Heart right ventricle (tissue), 16 donors: ENCODE measurements around the gene FOXE3. TPM values are rescaled to one million over a fixed set of nuclear protein-coding genes. Genes with fewer than 3 reads are reported as not detected.
A peak's percentile ranks its signal among the peaks of the same experiment; 100 is the strongest.

ENCODE experiments used
- ATAC-seq, 8 donors: fragments of 200-7000 bp; cut with Tn5 transposase; one replicate each; pipeline ENCODE4 v1.9.1; 2020; ENCODE audit warnings: mild to moderate bottlenecking in 8 of 8, moderate library complexity in 8 of 8, moderate number of reproducible peaks in 1 of 8
- DNase-seq, 2 donors: peaks; one replicate each; pipeline ENCODE4 v3.0.0-alpha.2; 2020
- H3K27ac ChIP-seq, 10 donors: fragments of 200-600 bp; sonication (generic) in 2 of 10; one replicate each; pipeline versions ENCODE4 v1.5.0 to v1.8.0; 2020 to 2022; ENCODE audit warnings: mild to moderate bottlenecking in 3 of 10
- H3K27me3 ChIP-seq, 7 donors: fragments of 200-600 bp; one replicate each; pipeline ENCODE4 v1.8.0; 2021 to 2022; ENCODE audit warnings: mild to moderate bottlenecking in 2 of 7
- H3K36me3 ChIP-seq, 9 donors: fragments of 200-600 bp; sonication (generic) in 1 of 9; one replicate each; pipeline versions ENCODE4 v1.5.0 to v1.8.0; 2020 to 2022; ENCODE audit warnings: mild to moderate bottlenecking in 2 of 9
- H3K4me1 ChIP-seq, 9 donors: fragments of 200-600 bp; sonication (generic) in 1 of 9; one replicate each; pipeline versions ENCODE4 v1.5.0 to v1.8.0; 2020 to 2022; ENCODE audit warnings: mild to moderate bottlenecking in 4 of 9
- H3K4me3 ChIP-seq, 10 donors: fragments of 200-600 bp; sonication (generic) in 2 of 10; one replicate each; pipeline versions ENCODE4 v1.5.0 to v1.8.0; 2020 to 2022; ENCODE audit warnings: mild to moderate bottlenecking in 7 of 10, moderate library complexity in 2 of 10
- H3K9me3 ChIP-seq, 11 donors: fragments of 200-600 bp in 10 of 11; sonication (generic) in 2 of 11; one replicate each; pipeline versions ENCODE4 v1.5.0 to v1.8.0; 2013 to 2022; ENCODE audit warnings: mild to moderate bottlenecking in 2 of 11, control low read depth in 1 of 11, moderate library complexity in 1 of 11
- CTCF ChIP-seq, 9 donors: fragments of 200-600 bp; sonication (generic) in 2 of 9; IDR thresholded peaks; one replicate each; pipeline versions ENCODE4 v1.5.0 to v1.8.0; 2021 to 2022; ENCODE audit warnings: antibody characterized with exemption in 9 of 9, mild to moderate bottlenecking in 5 of 9, moderate library complexity in 1 of 9
- WGBS, 2 donors: extraction: QIAGEN DNeasy Blood & Tissue Kit; methylation state at CpG; one replicate each; pipeline ENCODE4 v1.1.7; 2013; ENCODE audit warnings: inconsistent platforms in 1 of 2; 5-methylcytosine and 5-hydroxymethylcytosine counted together
- intact Hi-C, 10 donors: fragments of 100-400 bp; cut with DNase I; formaldehyde crosslinking; loops; one replicate each; pipeline versions ENCODE4 v1.11.1 to v1.14.2; 2022
- polyA plus RNA-seq, 2 donors: library from polyadenylated mRNA; stranded (reverse); fragments of 200-250 nt; gene quantifications; one replicate each; pipeline ENCODE4 v1.2.3, GENCODE V29; 2013
- total RNA-seq, 10 donors: library from RNA; stranded (reverse); fragmentation: NEBNext Ultra II Directional in 3 of 10; extraction: Animal tissue kit (Norgen Biotek cat#: 25700) in 3 of 10; gene quantifications; one replicate each; pipeline versions ENCODE4 v1.2.1 to v1.2.4, GENCODE V29; 2021 to 2023
- donor health status: Arrhythmogenic right ventricular cardiomyopathy.
- donor health status: ischemic (EF 13 %, LVEDD 7.1; RV severe dilation, severe dysfunction).
- donor health status: healthy with polysubstance abuse.
- donor health status: DM: no; HTN: yes; CAD: no.
- donor health status: DM: no; HTN: no; CAD: no.
- donor health status: ischemic (EF 25% LVEDD 6.9; RV normal size, moderate dysfunction).
- donor health status: ischemic (EF 25% LVEDD 5.7; RV mildly dilated, moderate dysfunction).
- donor health status: healthy.
- donor health status: DM: yes; HTN: yes; CAD: no.
- donor health status: Ischemic cardiomyopathy.
- donor health status: ischemic (EF 35%, LVEDD 5.7; RV mildly dilated, moderate dysfunction).
- donor health status: nonischemic (EF 11% LVEDD 7.7; RV severe dilation, severe dysfunction).
- donor health status: DM: yes; HTN: yes; CAD: no.
- donor health status: PGD.
- donor health status: ischemic (EF 29% LVEDD 5.4; RV normal size, mild dysfunction).
- donor health status: nonischemic (EF 23%, LVEDD 6.1; RV moderate dilation, normal function).

FOXE3 gene
- total and polyA plus RNA-seq, 12 donors = 0.03 TPM; not detected in 11

GRCh38 chr1:47434051-47434842, 18.2 kb downstream of the FOXE3 start:
- Histone ChIP-seq H3K36me3 (no peaks in the 10 kb centered on the region), H3K9me3 (no peaks in the 10 kb centered on the region), H3K27me3 (peaks cover 24 to 99% (median 92%) of the 10 kb centered on the region in 7 donors), H3K4me3 (peak overlapping the region in 5 of 10 donors; percentile 18 to 33 (median 31)), H3K4me1 (peaks cover 10 to 55% (median 47%) of the 10 kb centered on the region in 9 donors), H3K27ac (no peak overlapping the region)
- TF ChIP-seq CTCF (IDR thresholded peaks at IDR 0.05) = no peak
- 5% methylated on average over 51 of the region's 51 CpGs for WGBS, 2 donors
- ATAC-seq = no peak
- intact Hi-C loops = loop anchor here in 9 of 10 donors (5.0 kb wide), 4 partner anchors 252 to 293 kb away; no protein-coding TSS in a partner anchor
- DNase-seq = peak; percentile 49 to 65

- no peak overlapping the region for H3K27ac ChIP-seq
- intact Hi-C loops = loop anchor here in 5 of 10 donors (2.0 to 5.0 kb wide), 4 partner anchors 137 to 277 kb away; no protein-coding TSS in a partner anchor
- peaks cover 10 to 61% (median 50%) of the 10 kb centered on the region in 9 donors for H3K4me1 ChIP-seq
- H3K4me3 ChIP-seq = peak overlapping the region in 1 of 10 donors; percentile 63
- 56 to 63% methylated on average over 6 of the region's 6 CpGs for WGBS, 2 donors
- ATAC-seq = no peak
- DNase-seq = no peak
- no peak for TF ChIP-seq CTCF (IDR thresholded peaks at IDR 0.05)
- peaks cover 22 to 99% (median 96%) of the 10 kb centered on the region in 7 donors for H3K27me3 ChIP-seq
- H3K9me3 ChIP-seq = no peaks in the 10 kb centered on the region
- H3K36me3 ChIP-seq = no peaks in the 10 kb centered on the region
Observed at GRCh38 chr1:47435506-47436303, 19.6 kb downstream of the FOXE3 start.

GRCh38 chr1:47436304-47436978, 20.4 kb downstream of the FOXE3 start:
- Histone ChIP-seq H3K27me3 (peaks cover 22 to 99% (median 96%) of the 10 kb centered on the region in 7 donors), H3K4me1 (peaks cover 10 to 60% (median 48%) of the 10 kb centered on the region in 9 donors), H3K9me3 (no peaks in the 10 kb centered on the region), H3K36me3 (no peaks in the 10 kb centered on the region), H3K4me3 (peak overlapping the region; percentile 46 to 87 (median 70)), H3K27ac (peak overlapping the region in 7 of 10 donors; percentile 36 to 94 (median 79))
- TF ChIP-seq CTCF (IDR thresholded peaks at IDR 0.05) = peak; percentile 55 to 87 (median 78)
- 4% methylated on average over 23 of the region's 23 CpGs for WGBS, 2 donors
- DNase-seq (peak; percentile 60 to 78), ATAC-seq (peak in 7 of 8 donors; percentile 7 to 63 (median 38))
- intact Hi-C loops = loop anchor here in 5 of 10 donors (2.0 to 5.0 kb wide), 4 partner anchors 136 to 276 kb away; no protein-coding TSS in a partner anchor
